GM12878 (cell line): Measurements from ENCODE around the gene HLA-DMA. TPM values are rescaled to one million over a fixed set of nuclear protein-coding genes. Genes with fewer than 3 reads are reported as not detected.

Source experiments
- HDAC2 ChIP-seq: fragments of 200-600 bp; sonication (generic); IDR thresholded peaks from 2 replicates; pipeline ENCODE4 v1.6.1; 2017
- IKZF1 ChIP-seq: fragments of 450-650 bp; conservative IDR thresholded peaks from 2 replicates; pipeline ENCODE4 v1.6.1; 2017; ENCODE audit warnings: antibody characterized with exemption, mild to moderate bottlenecking
- IKZF2 ChIP-seq, 2 experiments: fragments of 450-650 bp; IDR thresholded peaks; 2 replicates each; pipeline ENCODE4 v1.6.1; 2017; ENCODE audit warnings: mild to moderate bottlenecking in 2 of 2, moderate library complexity in 2 of 2
- IRF3 ChIP-seq: fragments of 450-650 bp; IDR thresholded peaks from 2 replicates; pipeline ENCODE4 v1.6.1; 2014; ENCODE audit warnings: mild to moderate bottlenecking
- MLLT1 ChIP-seq: fragments of 450-650 bp; IDR thresholded peaks from 2 replicates; pipeline ENCODE4 v1.6.1; 2016; ENCODE audit warnings: mild to moderate bottlenecking
- NFYB ChIP-seq: IDR thresholded peaks from 2 replicates; pipeline ENCODE4 v1.6.1; 2011; ENCODE audit warnings: low read depth, mild to moderate bottlenecking, low read length, improper control_type of control experiment, moderate library complexity; ENCODE audit not compliant: insufficient read depth
- PAX5 ChIP-seq: IDR thresholded peaks from 2 replicates; pipeline ENCODE4 v1.6.1; 2011; ENCODE audit warnings: low read depth, low read length, borderline replicate concordance
- RELB ChIP-seq: fragments of 450-650 bp; IDR thresholded peaks from 2 replicates; pipeline ENCODE4 v1.6.1; 2017; ENCODE audit warnings: low read depth, mild to moderate bottlenecking, moderate library complexity
- RUNX3 ChIP-seq: IDR thresholded peaks from 2 replicates; pipeline ENCODE4 v1.6.1; 2012; ENCODE audit warnings: low read length, inconsistent platforms
- SMAD5 ChIP-seq: IDR thresholded peaks from 2 replicates; pipeline ENCODE4 v1.6.1; 2016; ENCODE audit warnings: antibody characterized with exemption, low read depth
- TBL1XR1 ChIP-seq: IDR thresholded peaks from 2 replicates; pipeline ENCODE4 v1.6.1; 2012; ENCODE audit warnings: low read depth, low read length, improper control_type of control experiment
- TCF7 ChIP-seq: IDR thresholded peaks from 2 replicates; pipeline ENCODE4 v1.6.1; 2014; ENCODE audit warnings: antibody characterized with exemption, borderline replicate concordance
- USF2 ChIP-seq: IDR thresholded peaks from 2 replicates; pipeline ENCODE4 v1.6.1; 2011; ENCODE audit warnings: low read depth, low read length, improper control_type of control experiment, borderline replicate concordance
- ZBTB4 ChIP-seq: fragments of 450-650 bp; formaldehyde crosslinking; IDR thresholded peaks from 2 replicates; pipeline ENCODE4 v1.4.0; 2022; ENCODE audit warnings: mild to moderate bottlenecking, moderate library complexity
- ZNF217 ChIP-seq: fragments of 450-650 bp; IDR thresholded peaks from 2 replicates; pipeline ENCODE4 v1.6.1; 2017; ENCODE audit warnings: antibody characterized with exemption, mild to moderate bottlenecking
- ZNF24 ChIP-seq: fragments of 450-650 bp; IDR thresholded peaks from 2 replicates; pipeline ENCODE4 v1.6.1; 2017; ENCODE audit warnings: antibody characterized with exemption, mild to moderate bottlenecking
- polyA plus RNA-seq, 11 experiments: library from polyadenylated mRNA; depleted of rRNA in 4 of 11; unstranded in 6 of 11; stranded (reverse) in 5 of 11; fragments of >200 nt; fragmentation: Nextera tagmentation in 4 of 11; fragmentation: Illumina TruSeq in 1 of 11; extraction: Ambion mirVana in 4 of 11; extraction: Trizol in 1 of 11; gene quantifications; 1 replicate in 1 of 11; 2 replicates in 10 of 11; pipeline versions ENCODE4 v1.2.1 to v1.2.3, GENCODE V29; 2011 to 2016; ENCODE audit warnings: inconsistent platforms in 2 of 11, missing spikeins in 2 of 11, low read depth in 1 of 11
- total RNA-seq, 4 experiments: library from RNA; depleted of rRNA in 3 of 4; stranded (reverse); fragments of >200 nt in 3 of 4; fragmentation: Illumina TruSeq in 1 of 4; extraction: Trizol in 1 of 4; gene quantifications; 2 replicates each; pipeline versions ENCODE4 v1.2.1 to v1.2.3, GENCODE V29; 2013 to 2021

Gene HLA-DMA
- total and polyA plus RNA-seq, 10 of the 15 experiments (the other 5 are each of a cell fraction or from before 2014, with no cell fraction given), result 177 to 552 (median 309) TPM

- no peak for TF ChIP-seq TBL1XR1
- TF ChIP-seq ZBTB4 (CRISPR knock-in tag), result no peak
- TF ChIP-seq IKZF2 (IDR thresholded peaks at IDR 0.05), result no peak
- TF ChIP-seq SMAD5, result no peak
- no peak for TF ChIP-seq ZNF217
- TF ChIP-seq MLLT1, result peak; percentile 33; the same call in 1 of the 2 replicates
- no peak for TF ChIP-seq USF2
- TF ChIP-seq TCF7, result no peak
- TF ChIP-seq NFYB, result no peak
- TF ChIP-seq IRF3, result peak; percentile 29; the same call in 1 of the 2 replicates
- TF ChIP-seq RELB, result no peak
- no peak for TF ChIP-seq PAX5
- peak; percentile 16; the same call in 1 of the 2 replicates for TF ChIP-seq RUNX3
- TF ChIP-seq HDAC2, result no peak
- no peak for TF ChIP-seq ZNF24
- no peak for TF ChIP-seq IKZF1
These were observed 31.9 kb upstream of the HLA-DMA start (continued) for GRCh38 chr6:32984622-32985389.
